Spleen (tissue), 7 donors: ENCODE data around the gene KIAA0753.

Experiments
- CTCF ChIP-seq, 11 experiments: fragments of 200-600 bp in 7 of 11; fragments of 450-650 bp in 4 of 11; sonication (generic) in 4 of 11; IDR thresholded peaks in 8 of 11; conservative IDR thresholded peaks in 3 of 11; 1 replicate in 7 of 11; 2 replicates in 4 of 11; pipeline versions ENCODE4 v1.4.0 to v1.8.0; 2016 to 2021; ENCODE audit warnings: antibody characterized with exemption in 11 of 11, inconsistent platforms in 4 of 11, mild to moderate bottlenecking in 1 of 11
- POLR2A ChIP-seq, 3 donors: fragments of 450-650 bp; IDR thresholded peaks; one replicate each; pipeline ENCODE4 v1.5.1; 2017; ENCODE audit warnings: antibody characterized with exemption in 3 of 3, mild to moderate bottlenecking in 1 of 3
- POLR2AphosphoS5 ChIP-seq, 3 donors: sonication (generic); formaldehyde crosslinking; IDR thresholded peaks; one replicate each; pipeline ENCODE4 v1.5.1; 2017; ENCODE audit warnings: antibody characterized with exemption in 3 of 3
- donor health status: DM: no; HTN: no; CAD: no; lungs with moderate emphysema.
- donor health status: DM: no; HTN: no; CAD: no.
- donor health status: DM: no; HTN: no; CAD: no.

- TF ChIP-seq POLR2A (IDR thresholded peaks at IDR 0.05) (no peak), CTCF (IDR thresholded peaks at IDR 0.05 in 8 of 11, conservative IDR thresholded peaks at IDR 0.05 in 3 of 11) (no peak), POLR2AphosphoS5 (IDR thresholded peaks at IDR 0.05) (no peak)
Observed at GRCh38 chr17:6686026-6686425, 45.5 kb upstream of the KIAA0753 start.
